Endothelial cell of umbilical vein (primary cell): Measurements from ENCODE around the gene PTGES2. TPM values are rescaled to one million over a fixed set of nuclear protein-coding genes. Genes with fewer than 3 reads are reported as not detected.

Experiments used
- BruUV-seq: library from RNA; stranded (reverse); fragments of 400-500 nt; replicated peaks from 2 replicates; lab custom pipeline; 2021; lab: Mats Ljungman, UMichigan
- CTCF ChIA-PET: fragments of 300-600, 350-600 bp; sonication (Branson Sonifier 250); formaldehyde crosslinking; loops from one replicate; lab custom pipeline; 2021; ENCODE audit warnings: antibody characterized with exemption, inconsistent platforms; lab: Charles Lee
- POLR2A ChIA-PET: fragments of 300-600, 350-600 bp; sonication (Branson Sonifier 250); formaldehyde crosslinking; loops from one replicate; lab custom pipeline; 2021; ENCODE audit warnings: antibody characterized with exemption, inconsistent platforms; lab: Charles Lee
- DNase-seq: peaks from one replicate; pipeline ENCODE4 v3.0.0-alpha.2; 2011; ENCODE audit warnings: low read depth, low spot score
- FAIRE-seq: peaks from 2 replicates; lab custom pipeline; 2011; peaks lifted over from hg19 to GRCh38; lab: Jason Lieb, UNC
- H2AFZ ChIP-seq: 2 replicates; pipeline ENCODE4 v1.6.0; 2012; ENCODE audit warnings: low read depth, low read length, control low read depth, inconsistent platforms
- H3K27ac ChIP-seq: 2 replicates; pipeline ENCODE4 v1.5.1; 2011; ENCODE audit warnings: low read depth, mild to moderate bottlenecking, control low read depth, low read length, moderate library complexity; ENCODE audit not compliant: insufficient read depth
- H3K27me3 ChIP-seq, 2 experiments: 2 replicates each; pipeline versions ENCODE4 v1.6.0 to v1.6.1; 2011; ENCODE audit warnings: low read length in 2 of 2, mixed read lengths in 1 of 2; ENCODE audit not compliant: control insufficient read depth in 2 of 2, insufficient read depth in 2 of 2
- H3K36me3 ChIP-seq, 2 experiments: 2 replicates in 1 of 2; 3 replicates in 1 of 2; pipeline ENCODE4 v1.5.1; 2011; ENCODE audit warnings: low read length in 2 of 2, mild to moderate bottlenecking in 1 of 2, moderate library complexity in 1 of 2; ENCODE audit not compliant: control insufficient read depth in 2 of 2, insufficient read depth in 2 of 2; ENCODE audit errors: extremely low read depth in 1 of 2
- H3K4me1 ChIP-seq: 3 replicates; pipeline ENCODE4 v1.5.1; 2011; ENCODE audit warnings: mild to moderate bottlenecking, low read length; ENCODE audit not compliant: control insufficient read depth, insufficient read depth; ENCODE audit errors: extremely low read depth
- H3K4me2 ChIP-seq: 2 replicates; pipeline ENCODE4 v1.6.1; 2011; ENCODE audit warnings: low read length, control low read depth, mixed read lengths; ENCODE audit not compliant: insufficient read depth
- H3K4me3 ChIP-seq, 3 experiments: fragments of 200-600 bp in 1 of 3; sonication (generic), shearing (Covaris generic) in 1 of 3; replicated peaks in 1 of 3; 2 replicates each; pipeline ENCODE4 v1.5.1; 2011 to 2016; ENCODE audit warnings: control low read depth in 3 of 3, low read length in 3 of 3, mild to moderate bottlenecking in 2 of 3, inconsistent platforms in 1 of 3, low read depth in 1 of 3, moderate library complexity in 1 of 3; ENCODE audit not compliant: insufficient read depth in 1 of 3
- H3K79me2 ChIP-seq: 2 replicates; pipeline ENCODE4 v1.6.0; 2012; ENCODE audit warnings: low read length, inconsistent platforms; ENCODE audit not compliant: control insufficient read depth, insufficient read depth
- H3K9ac ChIP-seq: replicated peaks from 2 replicates; pipeline ENCODE3; 2011; ENCODE audit warnings: low read length, control low read depth; ENCODE audit not compliant: insufficient read depth; ENCODE audit errors: extremely low read depth
- H3K9me1 ChIP-seq: replicated peaks from 3 replicates; pipeline ENCODE4 v1.6.0; 2011; ENCODE audit warnings: mild to moderate bottlenecking, low read length; ENCODE audit not compliant: control insufficient read depth, insufficient read depth; ENCODE audit errors: extremely low read depth
- H3K9me3 ChIP-seq: replicated peaks from 2 replicates; pipeline ENCODE4 v1.5.1; 2012; ENCODE audit warnings: low read length, inconsistent platforms; ENCODE audit not compliant: control insufficient read depth, insufficient read depth
- H4K20me1 ChIP-seq: replicated peaks from 2 replicates; pipeline ENCODE3; 2011; ENCODE audit warnings: mild to moderate bottlenecking, low read length; ENCODE audit not compliant: control insufficient read depth, insufficient read depth; ENCODE audit errors: extremely low read depth
- CTCF ChIP-seq, 2 donors: IDR thresholded peaks; 1 replicate in 1 of 2; 2 replicates in 1 of 2; pipeline ENCODE4 v1.5.1; 2011; ENCODE audit warnings: low read length in 2 of 2, mild to moderate bottlenecking in 2 of 2, moderate library complexity in 2 of 2, control low read depth in 1 of 2, inconsistent platforms in 1 of 2, low read depth in 1 of 2; ENCODE audit not compliant: insufficient read depth in 1 of 2; ENCODE audit errors: extremely low read depth in 1 of 2
- EZH2 ChIP-seq: IDR thresholded peaks from 2 replicates; pipeline ENCODE4 v1.6.1; 2012; ENCODE audit warnings: borderline replicate concordance, low read depth, mild to moderate bottlenecking, moderate library complexity, low read length, inconsistent platforms; ENCODE audit not compliant: severe bottlenecking
- FOS ChIP-seq: IDR thresholded peaks from 2 replicates; pipeline ENCODE4 v1.6.1; 2011; ENCODE audit warnings: mild to moderate bottlenecking, low read length, moderate library complexity, borderline replicate concordance; ENCODE audit not compliant: insufficient read depth
- GATA2 ChIP-seq: IDR thresholded peaks from 2 replicates; pipeline ENCODE4 v1.7.0; 2011; ENCODE audit warnings: low read depth, mild to moderate bottlenecking, moderate library complexity, mixed read lengths, low read length; ENCODE audit not compliant: insufficient read length, insufficient read depth
- JUN ChIP-seq: IDR thresholded peaks from 2 replicates; pipeline ENCODE4 v1.6.1; 2011; ENCODE audit warnings: borderline replicate concordance, low read depth; ENCODE audit not compliant: insufficient read length, insufficient read depth
- MAX ChIP-seq: IDR thresholded peaks from 2 replicates; pipeline ENCODE4 v1.6.1; 2011; ENCODE audit not compliant: insufficient read depth, insufficient read length
- POLR2A ChIP-seq: IDR thresholded peaks from 2 replicates; pipeline ENCODE4 v1.6.1; 2012; ENCODE audit warnings: low read depth, mild to moderate bottlenecking, control low read depth, low read length
- POLR2AphosphoS5 ChIP-seq: IDR thresholded peaks from 2 replicates; pipeline ENCODE4 v1.6.1; 2012; ENCODE audit warnings: low read depth, mild to moderate bottlenecking, control low read depth, low read length, moderate library complexity; ENCODE audit not compliant: insufficient read depth
- dilution Hi-C: fragments of 300-500 bp; cut with MboI; formaldehyde crosslinking; loops from one replicate; pipeline ENCODE4 v1.15.0; 2019; ENCODE audit warnings: low sequenced_read_pairs; ENCODE audit not compliant: extremely low pct_ligation_motif_present
- intact Hi-C: fragments of 100-400 bp; cut with micrococcal nuclease; formaldehyde crosslinking; loops from one replicate; pipeline ENCODE4 v1.10.0; 2022
- polyA plus RNA-seq, 4 experiments: library from polyadenylated mRNA; depleted of rRNA in 3 of 4; stranded (reverse) in 3 of 4; unstranded in 1 of 4; fragments of >200 nt; gene quantifications; 2 replicates each; pipeline versions ENCODE4 v1.2.1 to v1.2.3, GENCODE V29; 2011 to 2012; ENCODE audit warnings: missing spikeins in 1 of 4
- total RNA-seq: library from RNA; stranded (reverse); gene quantifications from 2 replicates; pipeline ENCODE4 v1.2.3, GENCODE V29; 2021

The PTGES2 gene
- total and polyA plus RNA-seq, 2 donors (not counting 3 experiments of a cell fraction or from before 2014, with no cell fraction given) = 64.2 to 69.9 TPM

GRCh38 chr9:128102196-128102595 lies 25.3 kb downstream of the PTGES2 start:
- ChIA-PET CTCF (no interaction called here), POLR2A (no interaction called here)
- dilution Hi-C loops = no loop called here
- H3K27ac ChIP-seq = no peak overlapping the region
- peaks cover 16 to 43% of the 10 kb centered on the region in 2 experiments for H3K36me3 ChIP-seq
- H3K4me1 ChIP-seq = peaks cover 30% of the 10 kb centered on the region
- BruUV-seq = no TSS peak
- intact Hi-C loops = no loop called here
- H3K79me2 ChIP-seq = peaks cover 26% of the 10 kb centered on the region
- TF ChIP-seq EZH2 (no peak), MAX (no peak)
- no peaks in the 10 kb centered on the region for H4K20me1 ChIP-seq
- no peak overlapping the region for H2AFZ ChIP-seq
- H3K4me3 ChIP-seq = no peak overlapping the region
- DNase-seq (no peak), FAIRE-seq (no peak)
- H3K9ac ChIP-seq = no peak overlapping the region
- no peaks in the 10 kb centered on the region for H3K9me1 ChIP-seq
- H3K4me2 ChIP-seq = no peak overlapping the region
- no peaks in the 10 kb centered on the region for H3K9me3 ChIP-seq
- no peaks in the 10 kb centered on the region for H3K27me3 ChIP-seq

- peaks cover 30% of the 10 kb centered on the region for H3K4me1 ChIP-seq
- intact Hi-C loops (no loop called here), dilution Hi-C loops (no loop called here)
- no peaks in the 10 kb centered on the region for H3K9me1 ChIP-seq
- DNase-seq (no peak), FAIRE-seq (no peak)
- H3K27ac ChIP-seq = no peak overlapping the region
- no peak overlapping the region for H3K4me2 ChIP-seq
- no peaks in the 10 kb centered on the region for H3K9me3 ChIP-seq
- TF ChIP-seq POLR2A (no peak), JUN (no peak), CTCF (IDR thresholded peaks at IDR 0.05; ENCODE audit: extremely low read depth in 1 of 2, insufficient read depth in 1 of 2, low read depth in 1 of 2, low read length in 2 of 2) (no peak), FOS (no peak), MAX (no peak), GATA2 (no peak), POLR2AphosphoS5 (no peak), EZH2 (no peak)
- no peak overlapping the region for H3K4me3 ChIP-seq
- no peak overlapping the region for H3K9ac ChIP-seq
- ChIA-PET CTCF (interaction anchor here (4.9 kb wide), 1 partner anchor 16 kb away, joined by 56 read pairs; no protein-coding TSS in a partner anchor), POLR2A (no interaction called here)
- H4K20me1 ChIP-seq = no peaks in the 10 kb centered on the region
- no peak overlapping the region for H2AFZ ChIP-seq
- peaks cover 15 to 38% of the 10 kb centered on the region in 2 experiments for H3K36me3 ChIP-seq
- H3K27me3 ChIP-seq = no peaks in the 10 kb centered on the region
- BruUV-seq = no TSS peak
- peaks cover 30% of the 10 kb centered on the region for H3K79me2 ChIP-seq
Observed at GRCh38 chr9:128101690-128102089, 25.8 kb downstream of the PTGES2 start.
